Kidney epithelial cell (primary cell): Measurements from ENCODE around the gene SEZ6L. TPM values are rescaled to one million over a fixed set of nuclear protein-coding genes. Genes with fewer than 3 reads are reported as not detected.

Experiments used
- DNase-seq: peaks from one replicate; pipeline ENCODE4 v3.0.0-alpha.2; 2010; ENCODE audit warnings: low read depth
- H3K27me3 ChIP-seq: 2 replicates; pipeline ENCODE4 v1.6.0; 2011; ENCODE audit warnings: low read length; ENCODE audit not compliant: control insufficient read depth, insufficient read depth
- H3K36me3 ChIP-seq: 2 replicates; pipeline ENCODE4 v1.5.1; 2011; ENCODE audit warnings: low read length; ENCODE audit not compliant: control insufficient read depth, insufficient read depth
- H3K4me3 ChIP-seq: 2 replicates; pipeline ENCODE4 v1.5.1; 2011; ENCODE audit warnings: low read depth, mild to moderate bottlenecking, control low read depth, low read length
- total RNA-seq: library from RNA; depleted of rRNA; stranded (reverse); fragments of >200 nt; gene quantifications from 2 replicates; pipeline ENCODE4 v1.2.3, GENCODE V29; 2015
- TF ChIP-seq, protein P1 (sequence below): IDR thresholded peaks from 2 replicates; pipeline ENCODE4 v1.5.1; 2011; ENCODE audit warnings: mild to moderate bottlenecking, moderate library complexity, low read length, control low read depth, inconsistent platforms; ENCODE audit not compliant: insufficient read depth, poor library complexity, severe bottlenecking

SEZ6L gene
- total RNA-seq, 1 donor from 2014 or later, result not detected

DNA sequence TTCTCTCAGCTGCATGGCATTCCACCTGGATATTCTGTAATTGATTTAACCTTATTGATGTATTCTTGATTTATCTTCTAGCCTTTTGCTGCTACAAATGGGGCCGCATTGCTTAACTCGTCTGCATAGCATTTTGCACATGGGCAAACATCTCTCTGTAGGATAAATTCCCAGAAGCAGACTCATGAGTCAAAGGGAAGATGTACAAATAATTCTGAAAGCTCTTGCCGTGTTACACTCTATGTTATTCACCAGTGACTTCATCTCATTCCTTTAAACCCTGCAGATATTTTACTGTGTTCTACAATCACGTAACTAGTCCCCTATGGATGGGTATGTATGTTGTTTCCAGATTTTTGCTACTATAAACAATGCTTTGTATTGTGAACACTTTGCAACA lies 112.7 kb downstream of the SEZ6L start:
- TF ChIP-seq, protein P1, sequence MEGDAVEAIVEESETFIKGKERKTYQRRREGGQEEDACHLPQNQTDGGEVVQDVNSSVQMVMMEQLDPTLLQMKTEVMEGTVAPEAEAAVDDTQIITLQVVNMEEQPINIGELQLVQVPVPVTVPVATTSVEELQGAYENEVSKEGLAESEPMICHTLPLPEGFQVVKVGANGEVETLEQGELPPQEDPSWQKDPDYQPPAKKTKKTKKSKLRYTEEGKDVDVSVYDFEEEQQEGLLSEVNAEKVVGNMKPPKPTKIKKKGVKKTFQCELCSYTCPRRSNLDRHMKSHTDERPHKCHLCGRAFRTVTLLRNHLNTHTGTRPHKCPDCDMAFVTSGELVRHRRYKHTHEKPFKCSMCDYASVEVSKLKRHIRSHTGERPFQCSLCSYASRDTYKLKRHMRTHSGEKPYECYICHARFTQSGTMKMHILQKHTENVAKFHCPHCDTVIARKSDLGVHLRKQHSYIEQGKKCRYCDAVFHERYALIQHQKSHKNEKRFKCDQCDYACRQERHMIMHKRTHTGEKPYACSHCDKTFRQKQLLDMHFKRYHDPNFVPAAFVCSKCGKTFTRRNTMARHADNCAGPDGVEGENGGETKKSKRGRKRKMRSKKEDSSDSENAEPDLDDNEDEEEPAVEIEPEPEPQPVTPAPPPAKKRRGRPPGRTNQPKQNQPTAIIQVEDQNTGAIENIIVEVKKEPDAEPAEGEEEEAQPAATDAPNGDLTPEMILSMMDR, result no peak
- DNase-seq, result no peak
- peaks cover 2% of the 10 kb centered on the region for H3K27me3 ChIP-seq
- H3K36me3 ChIP-seq, result no peaks in the 10 kb centered on the region
- H3K4me3 ChIP-seq, result no peak overlapping the region

DNA sequence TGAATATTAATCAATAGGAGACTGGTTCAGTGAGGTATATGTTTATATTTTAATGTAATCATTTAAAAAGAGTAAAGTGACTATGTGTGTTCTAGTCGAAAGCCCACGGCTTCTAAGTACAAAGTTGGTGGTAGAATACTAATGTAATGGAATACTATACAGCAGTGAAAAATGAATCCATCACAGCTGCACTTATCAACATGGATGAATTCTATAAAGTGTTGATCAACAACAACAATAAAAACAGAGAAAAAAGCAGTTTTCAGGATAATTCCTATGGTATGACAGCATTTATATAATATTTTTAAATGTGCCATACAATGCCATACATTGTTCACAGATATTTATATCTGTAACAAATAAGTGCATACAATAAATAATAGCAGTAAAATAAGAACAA lies 114.1 kb downstream of the SEZ6L start:
- Histone ChIP-seq H3K36me3 (no peaks in the 10 kb centered on the region), H3K4me3 (no peak overlapping the region), H3K27me3 (peaks cover 2% of the 10 kb centered on the region)
- TF ChIP-seq, protein P1, result no peak
- DNase-seq, result no peak

DNA sequence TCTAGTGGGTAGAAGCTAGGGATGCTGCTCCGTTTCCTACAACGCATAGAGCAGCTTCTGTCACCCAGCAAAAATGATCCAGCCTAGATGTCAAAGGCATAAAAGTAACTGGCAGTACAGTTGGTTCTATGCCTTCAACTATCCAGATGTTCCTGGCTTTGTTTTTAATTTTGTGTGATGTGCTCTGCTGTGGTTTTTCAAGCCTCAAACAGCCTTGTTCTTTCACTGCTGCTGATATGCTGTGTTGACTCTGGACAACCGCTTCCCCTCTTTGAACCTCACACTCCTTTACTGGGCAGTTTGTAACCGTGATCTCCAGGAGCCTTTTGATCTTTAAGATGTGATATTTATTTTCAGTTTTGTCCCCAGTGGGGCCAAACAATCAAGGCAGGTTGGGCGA lies 116.4 kb downstream of the SEZ6L start:
- no peak overlapping the region for H3K4me3 ChIP-seq

DNA sequence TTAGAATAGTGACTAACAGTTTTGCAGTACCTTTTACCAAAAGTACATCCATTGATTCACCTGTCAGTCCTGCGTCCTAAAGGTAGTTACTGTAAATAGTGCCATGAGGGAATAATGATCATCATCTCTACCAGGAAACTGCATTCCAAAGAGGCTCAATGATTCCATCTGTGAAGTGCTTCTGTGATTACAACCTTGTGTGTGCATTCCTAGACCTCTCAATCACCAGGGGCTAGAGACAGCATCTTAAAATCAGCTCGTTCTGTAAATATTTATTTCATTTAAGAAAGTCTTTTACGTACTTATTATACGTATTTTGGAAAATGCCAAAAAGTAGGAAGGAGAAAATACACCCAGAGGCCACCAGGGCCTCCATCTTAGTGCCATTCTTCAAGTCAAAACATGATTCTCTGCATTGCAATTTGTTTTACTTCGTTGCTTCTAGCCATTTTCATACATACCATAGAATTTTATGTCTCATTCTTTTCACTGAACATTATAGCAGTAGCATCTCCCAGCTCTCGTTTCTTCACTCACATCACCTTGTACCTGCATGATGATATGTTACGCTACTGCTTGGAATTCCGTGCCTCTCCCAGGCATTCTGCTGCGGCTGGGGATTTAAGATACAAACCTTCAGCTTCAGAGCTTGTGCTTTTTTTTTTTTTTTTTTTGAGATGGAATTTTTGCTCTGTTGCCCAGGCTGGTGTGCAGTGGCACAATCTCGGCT lies 117.0 kb downstream of the SEZ6L start:
- no peaks in the 10 kb centered on the region for H3K36me3 ChIP-seq
- TF ChIP-seq, protein P1, result no peak
- no peak for DNase-seq
- no peaks in the 10 kb centered on the region for H3K27me3 ChIP-seq
- no peak overlapping the region for H3K4me3 ChIP-seq

More for the DNA sequence above, 116.4 kb downstream of the SEZ6L start:
- TF ChIP-seq, protein P1, result no peak
- H3K27me3 ChIP-seq, result no peaks in the 10 kb centered on the region
- no peaks in the 10 kb centered on the region for H3K36me3 ChIP-seq
- DNase-seq, result no peak

DNA sequence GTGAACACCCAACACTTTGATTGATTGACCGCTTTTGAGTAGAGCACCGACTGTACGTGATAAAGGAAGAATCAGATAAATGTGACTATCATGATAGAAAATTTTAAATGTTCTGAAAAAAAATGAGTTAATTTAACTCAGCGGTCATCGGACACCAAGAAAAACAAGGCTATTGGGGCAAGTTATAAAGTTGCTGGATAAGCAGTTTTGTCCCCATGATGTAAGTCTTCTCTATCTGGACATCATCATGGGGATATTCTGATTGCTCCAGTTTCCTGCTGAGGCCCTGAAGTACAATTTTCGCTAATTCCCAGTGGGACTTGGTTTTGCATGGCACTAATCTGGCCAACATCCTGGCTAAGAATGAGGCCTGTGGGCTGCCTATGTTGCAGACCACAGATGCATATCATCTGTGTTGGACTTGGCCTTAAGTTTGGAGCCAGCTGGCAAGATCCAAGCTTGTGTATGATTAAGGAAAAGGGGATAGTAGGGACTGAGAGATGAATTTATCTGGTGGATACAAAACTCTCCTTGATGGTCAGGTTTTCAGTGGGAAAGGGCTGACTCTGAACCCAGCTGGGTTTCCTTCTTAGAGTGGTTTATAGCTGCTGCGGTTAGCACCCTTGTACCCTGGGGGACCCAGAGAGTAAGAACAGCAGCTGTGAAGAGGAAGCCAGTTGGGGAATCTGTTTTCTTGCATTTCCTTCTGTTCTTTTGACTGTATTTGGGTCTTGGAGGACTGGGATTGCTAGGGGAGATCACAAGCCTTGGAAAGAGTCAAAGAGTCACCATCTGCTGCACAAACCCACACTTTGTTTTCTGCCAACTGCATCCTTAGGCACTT lies 118.3 kb downstream of the SEZ6L start:
- no peak overlapping the region for H3K4me3 ChIP-seq
- H3K36me3 ChIP-seq, result no peaks in the 10 kb centered on the region
- H3K27me3 ChIP-seq, result no peaks in the 10 kb centered on the region
- TF ChIP-seq, protein P1, result no peak
- DNase-seq, result no peak
